Activated gamma-delta T cell treated with Interleukin-2 at 50 U/mL for 16 hours (primary cell): ENCODE results near the gene PSMA2.

Experiments used
- DNase-seq: peaks from one replicate; pipeline ENCODE4 v3.0.0-alpha.2; 2020

Gene PSMA2

DNA sequence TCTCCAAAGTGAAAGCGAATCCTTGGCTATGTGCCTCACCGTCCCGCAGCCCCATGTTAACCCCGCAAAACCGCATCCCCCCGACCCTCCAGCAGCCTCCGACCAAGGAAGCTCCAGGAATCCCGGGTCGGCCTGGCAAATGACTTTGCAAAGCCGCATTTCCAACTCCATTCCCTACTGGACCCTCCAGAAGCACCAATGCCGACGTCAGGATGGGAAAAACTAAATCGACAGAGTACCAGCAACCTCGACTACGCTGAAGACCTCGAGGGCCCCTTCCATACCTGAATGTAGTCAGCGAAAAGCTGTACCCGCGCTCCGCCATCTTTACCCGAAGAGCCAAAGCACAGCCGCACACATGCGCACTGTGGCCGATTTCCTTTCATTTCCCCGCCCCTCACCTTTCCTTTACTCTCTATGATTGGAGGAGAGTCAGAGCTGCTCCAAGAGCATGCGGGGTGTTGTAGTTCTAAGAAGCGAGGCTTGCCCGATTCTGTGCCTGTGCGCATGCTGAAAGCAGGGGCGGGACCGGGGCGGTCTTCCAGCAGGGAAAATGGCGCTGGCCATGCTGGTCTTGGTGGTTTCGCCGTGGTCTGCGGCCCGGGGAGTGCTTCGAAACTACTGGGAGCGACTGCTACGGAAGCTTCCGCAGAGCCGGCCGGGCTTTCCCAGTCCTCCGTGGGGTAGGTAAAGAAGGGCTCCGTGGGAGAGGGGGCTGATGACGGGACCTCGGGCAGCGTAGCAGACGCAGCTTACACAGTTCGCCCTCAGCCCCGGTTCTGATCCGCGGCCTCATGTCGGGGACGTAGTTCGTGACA, at the start of gene PSMA2, which contains the start of gene MRPL32:
Gene PSMA2 (minus strand): TSS at position 341 of the 818 bp plus-strand sequence. CDS start 16 bp downstream, at position 325.
Gene MRPL32 (plus strand): TSS at position 543 of the 818 bp plus-strand sequence. CDS start 11 bp downstream, at position 554.
- peak; percentile 93 for DNase-seq

DNA sequence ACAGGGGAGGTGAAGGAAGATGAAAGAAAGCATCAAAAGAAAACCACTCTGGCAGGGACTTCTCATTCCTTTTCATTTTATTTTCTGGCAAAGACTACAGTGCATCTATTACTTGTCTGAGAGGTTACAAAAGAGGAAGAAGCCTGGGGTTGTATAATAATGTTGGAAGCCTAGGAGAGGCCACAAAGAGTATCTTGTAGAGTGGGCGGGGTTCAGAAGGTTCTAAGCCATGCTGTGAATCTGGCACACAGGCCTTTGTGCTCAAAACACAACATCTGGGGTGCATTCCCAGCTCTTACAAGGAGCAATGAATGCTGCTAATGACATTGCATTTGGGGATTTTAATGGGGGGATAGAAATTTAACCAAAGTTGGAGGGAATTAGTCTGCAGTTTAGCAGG, 49.6 kb upstream of the PSMA2 start:
- no peak for DNase-seq

DNA sequence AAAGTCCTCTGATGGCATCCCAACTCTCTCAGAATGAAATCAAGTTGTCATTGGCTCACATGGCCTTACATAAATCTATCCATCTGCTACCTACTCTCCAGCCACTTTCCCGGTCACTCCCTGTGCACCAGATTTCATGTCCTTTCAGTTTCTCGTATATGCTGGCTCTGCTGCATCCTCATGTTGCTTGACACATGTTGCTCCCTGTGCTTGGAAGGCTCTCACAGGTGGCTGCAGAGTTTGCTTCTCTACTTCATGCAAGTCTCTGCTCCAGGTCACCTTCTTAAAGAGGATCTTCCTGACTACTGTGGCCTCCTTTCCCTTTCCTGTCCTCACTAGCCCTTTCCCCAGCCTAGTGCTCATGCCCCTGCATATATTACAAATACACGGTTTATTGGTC, 48.5 kb upstream of the PSMA2 start:
- DNase-seq = no peak

DNA sequence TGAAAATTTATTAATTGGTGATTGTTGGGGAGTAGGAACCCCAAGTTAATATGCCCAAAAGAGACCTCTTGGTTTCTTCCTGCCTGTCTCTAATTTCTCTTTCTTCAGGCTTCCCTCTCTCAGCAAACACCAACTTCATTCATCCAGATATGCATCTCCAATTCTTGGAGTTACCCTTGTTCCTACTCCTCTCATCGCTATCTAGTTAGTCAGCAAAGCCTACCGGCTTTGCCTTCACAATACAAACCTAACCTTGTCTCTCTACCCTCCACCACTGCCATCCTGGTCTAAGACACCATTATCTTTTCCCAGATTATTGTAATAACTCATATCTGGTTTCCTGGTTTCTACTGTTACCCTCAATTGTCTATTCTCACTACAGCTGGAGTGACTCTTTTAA, 48.1 kb upstream of the PSMA2 start:
- DNase-seq = no peak

DNA sequence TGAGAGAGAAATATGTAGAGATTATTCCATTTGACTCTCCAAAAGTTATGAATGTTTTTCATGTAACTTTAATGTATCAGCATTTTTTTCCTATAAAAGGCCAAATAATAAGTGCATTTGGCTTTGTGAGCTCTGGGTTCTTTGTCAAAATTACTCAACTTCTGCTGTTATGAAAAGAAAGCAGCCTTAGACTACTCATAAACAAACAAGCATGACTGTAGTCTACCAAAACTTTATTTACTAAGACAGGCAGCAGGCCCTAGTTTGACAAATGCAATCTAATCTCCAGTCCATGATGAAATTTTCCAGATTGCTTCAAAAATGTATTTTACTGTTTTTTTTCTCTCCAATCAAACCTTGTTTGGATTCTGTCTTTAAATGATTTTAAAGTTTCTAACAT, 46.5 kb upstream of the PSMA2 start:
- no peak for DNase-seq

DNA sequence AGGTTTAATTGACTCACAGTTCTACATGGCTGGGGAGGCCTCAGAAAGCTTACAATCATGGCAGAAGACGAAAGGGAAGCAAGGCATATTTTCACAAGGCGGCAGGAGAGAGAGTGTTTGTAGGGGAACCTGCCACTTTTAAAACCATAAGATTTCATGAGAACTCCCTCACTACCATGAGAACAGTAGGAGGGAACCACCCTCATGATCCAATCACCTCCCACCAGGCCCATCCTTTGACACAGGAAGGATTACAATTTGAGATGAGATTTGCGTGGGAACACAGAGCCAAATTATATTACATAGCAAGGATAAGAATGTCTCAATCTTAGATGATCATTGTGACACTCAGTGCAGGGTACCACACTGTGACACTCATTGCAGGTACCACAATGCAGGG, 44.4 kb upstream of the PSMA2 start:
- DNase-seq = no peak

DNA sequence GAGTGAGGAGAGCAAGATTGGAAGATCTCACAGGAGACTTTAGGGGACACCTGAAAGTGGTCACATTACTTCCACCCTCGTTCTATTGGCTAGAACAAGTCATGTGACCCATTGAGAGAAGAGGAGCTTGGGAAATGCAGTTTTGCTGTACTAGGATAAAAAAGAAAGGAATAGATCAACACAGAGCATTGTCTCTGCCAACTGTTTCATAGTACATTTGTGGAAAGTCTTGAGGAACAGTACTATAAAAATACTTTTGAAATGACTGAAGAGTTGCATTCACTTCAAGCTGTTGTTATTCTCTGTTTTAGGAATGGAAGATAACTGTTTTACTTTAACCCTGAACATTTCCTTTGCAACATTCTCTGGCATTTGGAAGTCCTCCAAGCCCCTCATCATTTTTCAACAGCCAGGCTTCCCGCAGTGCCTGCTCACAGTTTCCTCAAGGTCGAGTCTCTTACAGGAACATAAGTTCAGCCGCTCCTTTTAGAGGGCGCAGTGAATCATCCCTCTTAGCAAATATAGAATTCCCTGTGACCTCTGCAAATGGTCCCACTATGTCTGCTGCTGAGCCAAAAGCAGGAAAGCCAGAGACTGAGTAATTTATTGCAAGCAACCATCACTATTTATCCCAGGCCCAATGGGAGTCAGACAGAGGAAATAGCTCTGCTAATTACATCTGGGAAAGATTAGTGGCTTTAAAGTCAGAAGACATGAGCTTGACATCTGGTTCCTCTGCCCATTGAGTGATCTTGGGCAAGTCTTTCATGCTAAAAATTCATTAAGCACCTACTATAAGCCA, 40.9 kb upstream of the PSMA2 start:
- no peak for DNase-seq

DNA sequence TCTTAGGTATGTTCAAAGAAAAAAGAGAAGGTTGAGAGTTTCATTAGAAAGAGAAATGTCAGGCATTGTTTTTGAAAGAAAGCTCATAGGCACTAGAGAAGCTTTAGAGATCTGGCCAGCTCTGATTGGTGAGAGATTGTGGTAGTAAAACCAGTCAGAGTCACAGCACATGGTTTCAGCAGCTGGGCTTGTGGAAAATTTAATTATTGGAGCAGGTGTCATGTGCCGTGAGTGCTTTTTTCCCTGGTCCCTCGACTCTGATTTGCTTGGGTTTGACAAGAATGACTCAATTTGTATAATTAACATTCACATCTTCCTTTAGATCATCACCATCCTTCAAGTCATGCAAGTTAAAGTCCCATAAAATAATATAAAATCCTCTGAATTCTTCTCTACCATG, 35.4 kb upstream of the PSMA2 start:
- no peak for DNase-seq

DNA sequence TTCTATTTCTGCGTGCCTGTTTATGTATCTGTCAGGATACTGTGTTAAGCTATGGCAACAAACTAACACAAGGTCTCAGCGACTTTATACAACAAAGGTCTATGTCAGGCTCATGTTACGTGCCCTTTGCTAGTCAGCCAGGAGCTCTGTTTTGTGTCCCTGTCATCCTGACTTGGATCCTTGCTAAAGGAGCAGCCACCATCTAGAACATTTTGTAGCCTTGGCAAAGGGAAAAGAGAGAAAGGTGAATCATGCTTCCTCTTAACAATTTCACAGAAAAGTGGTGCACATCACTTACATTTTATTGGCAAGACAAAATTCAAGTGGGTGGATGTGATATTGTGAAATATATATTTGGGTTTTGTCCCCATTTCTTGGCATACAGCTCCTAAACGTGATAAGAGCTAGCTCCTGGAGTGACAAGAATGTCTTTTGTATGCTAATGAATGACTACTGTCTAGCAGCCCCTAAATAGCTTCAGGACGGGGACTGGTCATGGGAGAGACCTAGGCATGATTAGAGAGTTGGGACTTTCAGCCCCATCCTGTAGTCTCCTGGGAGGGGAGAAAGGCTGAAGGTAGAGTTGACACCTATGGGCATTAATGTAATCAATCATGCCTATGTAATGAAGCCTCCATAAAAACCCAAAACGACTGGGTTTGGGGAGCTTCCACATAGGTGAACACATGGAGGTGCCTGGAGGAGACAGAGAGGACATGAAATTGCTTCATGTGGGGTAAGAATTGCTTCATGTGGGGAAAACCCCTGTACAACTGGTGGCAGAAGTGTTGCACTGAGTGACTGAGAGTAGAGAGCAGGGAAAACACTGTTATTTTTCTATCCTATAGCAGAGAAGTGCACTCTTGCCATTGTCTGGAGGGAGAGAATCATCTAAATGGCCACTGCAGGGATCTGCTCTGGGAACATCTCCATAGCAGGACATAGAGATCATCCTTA, 33.2 kb upstream of the PSMA2 start:
- DNase-seq = no peak

DNA sequence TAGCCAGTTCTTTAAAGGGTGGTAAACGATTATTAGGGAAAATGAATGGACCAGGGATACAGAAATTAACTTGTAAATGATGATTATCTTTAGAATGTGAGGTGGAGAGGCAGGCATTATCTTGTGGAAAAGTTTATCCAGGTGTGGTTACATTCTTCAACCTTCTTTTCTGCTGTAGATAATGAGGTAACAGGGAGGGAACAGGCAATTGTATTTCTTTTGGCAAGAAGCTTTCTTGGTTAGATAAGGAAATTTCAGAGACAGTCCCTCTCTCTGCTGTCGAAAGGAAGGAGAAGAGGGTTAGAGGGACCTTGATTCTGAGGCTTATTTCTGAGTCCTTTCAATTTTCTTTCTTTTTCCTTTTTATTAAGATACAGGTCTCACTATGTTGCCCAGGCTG, 32.3 kb upstream of the PSMA2 start:
- DNase-seq = no peak

DNA sequence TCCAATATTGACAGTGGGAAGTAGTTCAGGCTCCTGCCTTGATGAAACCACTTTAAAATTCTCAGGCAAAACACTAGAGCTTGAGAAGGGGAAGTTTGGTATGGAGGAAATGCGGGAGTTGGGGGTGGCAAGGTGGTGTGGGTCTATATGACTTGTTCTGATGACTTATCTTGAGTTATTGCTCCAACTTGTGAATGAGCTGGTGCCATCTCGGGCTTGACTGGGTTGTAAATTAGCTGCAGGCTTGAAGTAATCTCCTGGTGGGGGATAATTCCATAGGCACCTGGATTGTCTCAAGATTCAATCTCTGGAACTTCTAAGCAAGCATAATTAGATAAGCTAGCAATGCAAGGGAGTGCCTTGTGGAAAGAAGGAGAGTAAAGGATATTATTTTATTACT, 29.2 kb upstream of the PSMA2 start:
- DNase-seq = no peak

DNA sequence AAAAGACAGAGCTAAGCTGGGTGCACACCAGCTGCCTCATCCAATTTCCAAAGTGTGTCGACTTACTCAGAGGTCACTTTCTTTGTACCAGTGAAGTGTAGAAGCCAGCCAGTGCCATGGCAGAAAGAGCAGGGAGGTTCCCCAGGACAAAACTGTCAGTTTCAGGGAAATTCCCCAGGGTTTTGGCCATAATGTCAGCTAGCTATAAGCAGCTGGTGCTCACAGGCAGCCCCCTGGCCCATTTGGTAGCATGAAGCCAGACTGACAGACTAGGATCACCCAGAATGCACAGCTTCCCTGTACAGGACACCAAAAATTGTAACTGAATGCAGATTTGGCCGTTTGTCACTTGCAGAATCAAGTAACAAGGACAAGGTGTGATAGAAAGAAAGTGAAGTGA, 28.8 kb upstream of the PSMA2 start:
- no peak for DNase-seq

DNA sequence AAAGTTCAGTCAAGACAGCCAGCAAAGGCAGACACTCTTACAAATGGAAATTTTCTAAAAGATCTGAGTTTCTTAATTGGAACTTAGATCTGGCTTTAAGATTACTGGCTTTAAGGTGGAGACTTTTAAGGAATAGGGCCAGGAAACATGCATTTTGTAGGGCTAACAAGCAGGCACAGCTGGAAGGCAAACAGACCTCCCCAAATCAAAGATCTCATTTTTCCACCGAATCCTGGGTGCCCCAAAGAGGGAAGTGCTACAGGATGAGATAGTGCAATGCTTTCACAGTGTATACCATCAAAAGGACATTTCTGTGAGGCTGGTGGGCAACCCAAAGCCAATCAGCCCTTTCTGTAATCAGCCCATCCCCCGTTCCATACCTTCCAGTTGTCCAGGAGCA, 27.6 kb upstream of the PSMA2 start:
- no peak for DNase-seq

DNA sequence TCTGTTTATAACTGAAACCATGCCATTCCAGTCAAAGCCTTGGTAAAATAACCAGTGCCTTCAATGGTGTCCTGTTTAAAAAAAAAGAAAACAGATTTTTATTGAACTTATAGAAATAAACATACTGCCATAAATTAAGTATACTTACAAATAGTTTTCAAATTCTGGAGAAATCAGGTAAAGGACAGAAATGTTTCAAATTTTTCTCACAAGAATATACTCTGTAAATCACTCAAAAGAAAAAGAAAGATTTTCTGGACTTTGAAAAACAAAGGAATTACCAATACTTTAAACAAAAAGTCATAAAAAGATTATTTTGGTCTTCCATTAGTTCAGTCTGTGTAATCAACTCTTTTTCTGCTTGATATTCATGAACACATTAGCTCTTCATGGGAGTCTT, 24.1 kb upstream of the PSMA2 start:
- DNase-seq = no peak

DNA sequence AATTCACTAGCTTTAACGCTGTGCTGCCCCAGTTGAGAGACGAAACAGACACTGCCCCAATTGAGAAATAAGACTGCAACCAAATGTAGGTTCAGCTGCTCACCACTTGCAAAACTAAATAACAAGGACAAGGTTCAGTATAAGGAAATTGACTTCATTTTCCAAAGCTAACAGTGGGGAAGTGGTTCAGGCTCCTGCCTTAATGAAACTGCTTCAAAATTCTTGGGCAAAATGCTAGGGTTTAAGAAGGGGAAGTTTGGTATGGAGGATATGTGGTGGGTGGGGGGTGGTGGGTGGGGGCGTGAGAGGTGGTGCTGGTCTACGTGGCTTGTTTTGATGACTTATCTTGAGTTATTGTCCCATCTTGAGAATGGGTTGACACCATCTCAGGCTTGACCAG, 22.0 kb upstream of the PSMA2 start:
- no peak for DNase-seq

DNA sequence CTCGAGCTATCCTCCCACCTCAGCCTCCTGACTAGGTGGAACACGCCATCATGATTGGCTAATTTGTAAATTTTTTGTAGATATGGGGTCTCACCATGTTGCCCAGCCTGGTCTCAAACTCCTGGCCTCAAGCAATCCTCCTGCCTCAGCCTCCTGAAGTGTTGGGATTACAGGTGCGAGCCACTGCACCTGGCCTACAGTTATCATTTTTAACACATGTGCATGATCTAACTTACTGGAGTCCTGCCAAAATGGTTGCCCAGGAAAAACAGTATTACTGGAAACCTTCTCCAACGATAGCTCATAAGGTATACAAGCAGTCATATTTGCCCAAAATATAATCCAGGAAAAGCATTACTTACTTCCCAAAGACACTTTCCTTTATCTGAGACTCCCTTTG, 20.4 kb upstream of the PSMA2 start:
- DNase-seq = no peak

DNA sequence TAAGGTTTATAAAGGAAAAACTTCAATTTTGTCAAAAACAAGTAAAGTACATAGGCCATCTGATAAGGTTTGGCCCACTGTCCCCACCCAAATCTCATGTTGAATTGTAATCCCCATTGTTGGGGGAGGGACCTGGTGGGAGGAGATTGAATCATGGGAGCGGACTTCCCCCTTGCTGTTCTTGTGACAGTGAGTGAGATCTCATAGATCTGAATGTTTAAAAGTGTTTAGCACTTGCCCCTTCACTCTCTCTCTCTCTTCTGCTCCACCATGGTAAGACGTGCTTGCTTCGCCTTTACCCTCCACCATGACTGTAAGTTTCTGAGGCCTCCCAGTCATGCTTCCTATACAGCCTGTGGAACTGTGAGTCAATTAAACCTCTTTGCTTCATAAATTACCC, 18.4 kb upstream of the PSMA2 start:
- no peak for DNase-seq

DNA sequence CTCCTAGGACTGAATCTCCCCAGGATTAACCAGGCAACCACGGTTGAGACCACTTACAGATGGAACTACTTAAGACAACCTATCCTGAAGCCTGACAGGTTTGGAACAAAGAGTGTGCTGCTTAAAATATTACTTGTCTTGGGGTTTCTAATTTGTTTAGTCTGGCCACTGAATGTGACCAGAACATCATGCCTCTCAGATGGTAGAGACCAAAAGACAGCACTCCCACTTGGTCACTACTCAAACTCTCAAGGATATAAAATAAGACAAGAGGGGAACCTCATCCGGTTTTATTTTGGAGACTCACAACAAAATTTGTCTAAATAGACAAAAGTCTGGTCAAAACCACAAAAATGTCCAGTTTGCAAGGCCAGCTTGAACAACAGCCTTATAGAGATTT, 15.5 kb upstream of the PSMA2 start:
- DNase-seq = no peak

DNA sequence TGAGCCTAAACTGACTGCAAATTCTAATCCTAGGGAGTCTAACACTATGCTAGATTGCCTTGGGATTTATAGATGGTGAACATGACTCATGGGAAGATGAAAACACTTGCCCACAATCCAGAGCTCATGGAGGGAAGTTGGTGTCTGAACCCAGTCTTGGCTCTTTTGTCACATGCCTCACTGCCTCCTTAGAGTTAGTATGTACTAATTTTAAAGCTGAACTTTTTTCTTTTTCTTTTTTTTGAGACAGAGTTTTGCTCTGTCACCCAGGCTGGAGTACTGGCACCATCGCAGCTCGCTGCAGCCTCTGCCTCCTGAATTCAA, 14.6 kb upstream of the PSMA2 start:
- no peak for DNase-seq

DNA sequence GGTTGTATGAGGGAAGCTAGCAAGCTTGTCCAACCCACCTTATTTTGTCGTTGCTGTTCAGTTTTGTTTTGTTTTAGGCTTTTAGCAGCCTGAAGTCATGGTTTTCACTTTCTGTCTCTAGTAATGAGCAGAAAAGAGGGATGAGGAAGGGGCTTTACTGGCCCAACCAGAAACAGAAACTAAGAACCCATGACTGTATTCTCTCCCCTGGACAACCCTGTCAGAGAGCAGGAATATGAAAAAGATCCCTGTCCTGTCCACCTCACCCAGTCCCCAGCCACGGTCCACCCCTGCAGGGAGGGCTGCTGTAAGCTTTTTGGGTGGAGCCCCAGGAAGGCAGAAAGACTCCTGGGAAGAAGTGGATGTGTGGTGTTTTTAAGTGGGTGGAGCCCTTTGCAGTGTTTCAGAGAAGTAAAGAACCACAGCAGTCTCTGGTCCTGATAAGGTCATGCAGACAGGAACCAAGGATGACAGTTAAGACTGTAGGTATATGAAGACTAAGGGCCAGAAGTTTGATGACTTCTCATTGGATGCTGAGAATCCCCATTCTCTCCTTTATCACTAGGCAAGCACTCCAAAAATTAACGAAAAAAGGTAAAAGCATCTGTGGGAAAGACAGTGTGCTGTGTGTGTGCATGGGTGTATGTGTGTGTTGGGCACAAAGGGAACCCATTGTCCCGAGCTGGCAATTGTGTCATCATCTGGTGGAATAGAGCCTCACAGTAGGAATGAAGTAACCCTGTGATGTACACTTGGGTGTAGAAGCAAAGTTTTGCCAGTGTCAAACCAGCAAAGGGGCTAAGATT, 14.1 kb upstream of the PSMA2 start:
- DNase-seq = no peak

DNA sequence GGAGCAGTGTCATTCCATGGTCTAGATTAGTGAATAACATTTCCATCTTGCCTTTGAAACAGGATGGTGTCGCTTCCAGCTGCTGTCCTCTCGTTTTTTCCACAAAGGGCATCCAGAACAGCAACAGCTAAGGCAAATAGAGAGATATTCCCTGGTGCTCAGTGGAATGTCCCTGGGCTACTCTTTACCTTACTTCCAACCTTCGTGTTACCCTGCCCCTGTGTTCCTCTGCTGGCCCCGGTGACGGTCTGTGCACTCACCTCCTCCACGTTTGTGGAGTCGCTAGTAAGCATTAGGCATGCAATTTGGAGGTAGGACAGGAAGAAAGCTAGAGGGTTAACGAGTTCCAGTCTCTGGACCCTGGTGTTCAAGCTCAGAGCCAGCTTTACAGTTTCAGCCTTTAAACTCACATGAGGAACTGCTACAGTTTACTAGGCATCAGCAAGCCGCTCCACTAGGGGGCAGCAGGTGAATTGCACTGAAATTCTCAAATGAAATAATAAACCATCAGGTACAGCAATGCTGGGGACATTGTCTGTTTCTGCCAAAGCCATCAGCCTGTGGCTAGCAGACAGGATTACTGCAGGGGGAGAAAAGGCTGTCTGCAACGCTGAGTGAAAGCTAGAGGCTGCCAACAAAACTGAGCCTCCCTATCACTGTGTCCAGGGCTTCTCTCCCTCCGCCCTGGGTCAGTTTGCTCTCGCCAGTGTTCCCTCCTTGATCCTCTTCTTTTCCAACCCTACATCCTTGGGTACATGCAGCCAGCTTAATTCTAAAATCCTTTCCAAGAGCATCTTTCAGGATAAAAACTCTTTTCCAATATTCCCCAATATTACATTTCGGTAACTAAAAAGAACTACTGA, 9.2 kb upstream of the PSMA2 start:
- peak; percentile 73 for DNase-seq
